ENCODE results near the gene SETD2. TPM values are rescaled to one million over a fixed set of nuclear protein-coding genes. Genes with fewer than 3 reads are reported as not detected.

Gene SETD2
- total and polyA plus RNA-seq, 2 donors (not counting 1 experiment from before 2014, with no cell fraction given): 22.6 to 91.4 TPM

GRCh38 chr3:47036145-47036544, 127.8 kb downstream of the SETD2 start:
- Mint-ChIP-seq H3K27me3 (no peaks in the 10 kb centered on the region), H3K27ac (peak overlapping the region; percentile 32), H3K4me1 (peaks cover 34% of the 10 kb centered on the region), H3K9me3 (ENCODE audit: insufficient read depth) (peaks cover 3% of the 10 kb centered on the region), H3K4me3 (no peak overlapping the region)
- H3K27me3 ChIP-seq (replicated peaks in 1 of 4; ENCODE audit: control extremely low read depth in 1 of 4, control insufficient read depth in 3 of 4, insufficient read depth in 4 of 4, low read length in 3 of 4): no peaks in the 10 kb centered on the region
- CTCF ChIA-PET: no interaction called here
- no peak overlapping the region for H3K4me2 ChIP-seq (replicated peaks; ENCODE audit: low read depth, low read length, poor library complexity, severe bottlenecking)
- H3K4me3 ChIP-seq (ENCODE audit: control extremely low read depth in 1 of 5, extremely low read depth in 1 of 5, insufficient read depth in 1 of 5, low read depth in 2 of 5, low read length in 4 of 5): no peak overlapping the region
- H3K79me2 ChIP-seq (ENCODE audit: control insufficient read depth, insufficient read depth, low read length): peaks cover 26% of the 10 kb centered on the region
- intact Hi-C loops (cut with micrococcal nuclease): loop anchor here (10.0 kb wide), 1 partner anchor 129 kb away; the partner anchor contains the start of gene SETD2
- H4K20me1 ChIP-seq (ENCODE audit: control insufficient read depth, insufficient read depth, low read length, poor library complexity, severe bottlenecking): no peaks in the 10 kb centered on the region
- peaks cover 17 to 61% of the 10 kb centered on the region in 2 experiments for H3K36me3 ChIP-seq (replicated peaks in 1 of 2; ENCODE audit: control extremely low read depth in 1 of 2, control insufficient read depth in 1 of 2, extremely low read depth in 1 of 2, insufficient read depth in 2 of 2, low read length in 1 of 2)
- no peak for ATAC-seq (ENCODE audit: low read depth)
- H3K27ac ChIP-seq (ENCODE audit: low read length in 2 of 2): peak overlapping the region in 1 of 2 donors; percentile 18
- no peak overlapping the region for H2AFZ ChIP-seq (ENCODE audit: insufficient read depth, low read depth, low read length, poor library complexity, severe bottlenecking)
- POLR2A ChIA-PET: no interaction called here
- no peaks in the 10 kb centered on the region for H3K9me3 ChIP-seq (ENCODE audit: control extremely low read depth in 1 of 3, control insufficient read depth in 2 of 3, insufficient read depth in 1 of 3, low read length in 2 of 3)
- no peak overlapping the region for H3K9ac ChIP-seq (ENCODE audit: low read length)
- peaks cover 11 to 15% of the 10 kb centered on the region in 2 donors for H3K4me1 ChIP-seq (ENCODE audit: control insufficient read depth in 2 of 2, insufficient read depth in 2 of 2, low read length in 2 of 2)
- 79% methylated on average over 2 of the region's 3 CpGs for WGBS (ENCODE audit: insufficient coverage)
- no peak for DNase-seq
- TF ChIP-seq EZH2 (IDR thresholded peaks at IDR 0.05; ENCODE audit: borderline replicate concordance, insufficient read depth, low read depth, low read length, poor library complexity, severe bottlenecking) (no peak), CTCF (IDR thresholded peaks at IDR 0.05) (no peak)

DNA sequence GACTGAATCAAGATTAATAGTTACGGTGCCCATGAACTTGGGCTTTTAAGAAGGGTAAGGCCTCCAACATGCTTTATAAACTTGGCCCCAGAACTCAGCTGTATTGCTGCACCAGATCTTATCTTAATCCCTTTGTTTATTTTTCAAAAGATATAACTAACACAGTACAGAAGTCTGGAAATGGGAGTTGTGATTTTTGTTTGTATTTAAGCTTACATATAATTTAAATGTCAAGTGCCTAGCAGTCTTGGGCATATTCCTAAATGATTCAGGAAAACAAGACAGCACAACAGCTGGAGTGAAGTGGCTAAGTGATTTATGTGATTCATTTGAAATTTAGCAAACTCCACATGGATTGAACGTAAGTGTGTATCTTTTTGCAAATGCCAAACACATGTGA, 128.3 kb downstream of the SETD2 start:
- DNase-seq (no peak), ATAC-seq (ENCODE audit: low read depth) (no peak)
- Histone ChIP-seq H3K27ac (ENCODE audit: low read length in 2 of 2) (peak overlapping the region in 1 of 2 donors; percentile 18), H3K9ac (ENCODE audit: low read length) (no peak overlapping the region), H3K27me3 (replicated peaks in 1 of 4; ENCODE audit: control extremely low read depth in 1 of 4, control insufficient read depth in 3 of 4, insufficient read depth in 4 of 4, low read length in 3 of 4) (no peaks in the 10 kb centered on the region), H3K4me3 (ENCODE audit: control extremely low read depth in 1 of 5, extremely low read depth in 1 of 5, insufficient read depth in 1 of 5, low read depth in 2 of 5, low read length in 4 of 5) (no peak overlapping the region), H2AFZ (ENCODE audit: insufficient read depth, low read depth, low read length, poor library complexity, severe bottlenecking) (no peak overlapping the region), H4K20me1 (ENCODE audit: control insufficient read depth, insufficient read depth, low read length, poor library complexity, severe bottlenecking) (no peaks in the 10 kb centered on the region), H3K4me1 (ENCODE audit: control insufficient read depth in 2 of 2, insufficient read depth in 2 of 2, low read length in 2 of 2) (peaks cover 13 to 18% of the 10 kb centered on the region in 2 donors), H3K9me3 (ENCODE audit: control extremely low read depth in 1 of 3, control insufficient read depth in 2 of 3, insufficient read depth in 1 of 3, low read length in 2 of 3) (no peaks in the 10 kb centered on the region), H3K4me2 (replicated peaks; ENCODE audit: low read depth, low read length, poor library complexity, severe bottlenecking) (no peak overlapping the region), H3K36me3 (replicated peaks in 1 of 2; ENCODE audit: control extremely low read depth in 1 of 2, control insufficient read depth in 1 of 2, extremely low read depth in 1 of 2, insufficient read depth in 2 of 2, low read length in 1 of 2) (peaks cover 12 to 56% of the 10 kb centered on the region in 2 experiments), H3K79me2 (ENCODE audit: control insufficient read depth, insufficient read depth, low read length) (peaks cover 21% of the 10 kb centered on the region)
- CTCF ChIA-PET: no interaction called here
- no peak for TF ChIP-seq EZH2 (IDR thresholded peaks at IDR 0.05; ENCODE audit: borderline replicate concordance, insufficient read depth, low read depth, low read length, poor library complexity, severe bottlenecking)
- TF ChIP-seq CTCF (IDR thresholded peaks at IDR 0.05): no peak
- no peak overlapping the region for H3K4me3 Mint-ChIP-seq
- POLR2A ChIA-PET: no interaction called here
- peaks cover 39% of the 10 kb centered on the region for H3K4me1 Mint-ChIP-seq
- WGBS (ENCODE audit: insufficient coverage): no CpG with 5 or more reads among the region's 2 CpGs
- intact Hi-C loops (cut with micrococcal nuclease): loop anchor here (10.0 kb wide), 1 partner anchor 129 kb away; the partner anchor contains the start of gene SETD2
- no peaks in the 10 kb centered on the region for H3K27me3 Mint-ChIP-seq
- peak overlapping the region; percentile 20 for H3K27ac Mint-ChIP-seq
- H3K9me3 Mint-ChIP-seq (ENCODE audit: insufficient read depth): peaks cover 3% of the 10 kb centered on the region

All from B cell (primary cell).